Kidney (tissue), 14 donors: Measurements from ENCODE around the gene PPIF. TPM values are rescaled to one million over a fixed set of nuclear protein-coding genes. Genes with fewer than 3 reads are reported as not detected.

Source experiments
- DNase-seq, 5 donors: peaks; one replicate each; pipeline ENCODE4 v3.0.0-alpha.2; 2013 to 2020
- FAIRE-seq: peaks from 2 replicates; lab custom pipeline; 2012; peaks lifted over from hg19 to GRCh38; lab: Jason Lieb, UNC
- H3K27ac ChIP-seq, 2 donors: one replicate each; pipeline ENCODE4 v1.7.0; 2013; ENCODE audit warnings: low read depth in 2 of 2, low read length in 2 of 2, inconsistent platforms in 1 of 2
- H3K27me3 ChIP-seq: one replicate; pipeline ENCODE4 v1.7.1; 2013; ENCODE audit warnings: low read length, inconsistent platforms; ENCODE audit not compliant: control insufficient read depth, insufficient read depth
- H3K36me3 ChIP-seq, 3 donors: one replicate each; pipeline versions ENCODE4 v1.7.0 to v1.7.1; 2013; ENCODE audit warnings: low read length in 3 of 3, control low read depth in 1 of 3, inconsistent platforms in 1 of 3; ENCODE audit not compliant: insufficient read depth in 3 of 3, control insufficient read depth in 2 of 3
- H3K4me1 ChIP-seq, 3 donors: one replicate each; pipeline versions ENCODE4 v1.7.0 to v1.7.1; 2013; ENCODE audit warnings: low read length in 3 of 3, inconsistent platforms in 1 of 3, low read depth in 1 of 3; ENCODE audit not compliant: control insufficient read depth in 2 of 3, insufficient read depth in 2 of 3
- H3K4me3 ChIP-seq, 3 donors: one replicate each; pipeline versions ENCODE4 v1.7.0 to v1.8.1; 2013; ENCODE audit warnings: low read length in 3 of 3, control low read depth in 1 of 3, inconsistent platforms in 1 of 3
- H3K9ac ChIP-seq, 3 donors: one replicate each; pipeline versions ENCODE4 v1.7.0 to v1.7.1; 2013; ENCODE audit warnings: low read length in 3 of 3, control low read depth in 1 of 3, inconsistent platforms in 1 of 3
- H3K9me3 ChIP-seq, 3 donors: one replicate each; pipeline versions ENCODE4 v1.7.0 to v1.7.1; 2013; ENCODE audit warnings: low read length in 3 of 3, control low read depth in 1 of 3, inconsistent platforms in 1 of 3; ENCODE audit not compliant: control insufficient read depth in 2 of 3, insufficient read depth in 1 of 3
- CTCF ChIP-seq: IDR thresholded peaks from 3 replicates; pipeline ENCODE4 v1.5.1; 2012; ENCODE audit warnings: mild to moderate bottlenecking, moderate library complexity, borderline replicate concordance; ENCODE audit not compliant: insufficient read depth; ENCODE audit errors: extremely low read depth
- intact Hi-C: fragments of 100-400 bp; cut with DNase I; formaldehyde crosslinking; loops from one replicate; pipeline ENCODE4 v1.11.1; 2022
- polyA plus RNA-seq: library from polyadenylated mRNA; stranded (reverse); fragments of 350-450 nt; fragmentation: Illumina TruSeq; extraction: RNeasy Lipid Tissue Mini Kit (QIAGEN cat#74804); gene quantifications from one replicate; pipeline ENCODE4 v1.2.3, GENCODE V29; 2014; ENCODE audit warnings: low read depth, low replicate concordance; ENCODE audit not compliant: insufficient read depth
- total RNA-seq: library from RNA; stranded (reverse); fragmentation: NEBNext Ultra II Directional; extraction: Animal tissue kit (Norgen Biotek cat#: 25700); gene quantifications from one replicate; pipeline ENCODE4 v1.2.1, GENCODE V29; 2021
- donor health status: control.
- donor health status: control.
- donor health status: control.
- donor health status: control.
- donor health status: control.
- donor health status: DM: yes; HTN: yes; CAD: no.
- donor health status: Normal renal cell carcinoma (clear cell type).

The PPIF gene
- total and polyA plus RNA-seq, 2 donors from 2014 or later: 36.7 to 120 TPM

- H3K4me1 ChIP-seq: peaks cover 0 to 3% (median 0%) of the 10 kb centered on the region in 3 donors
- FAIRE-seq (no peak), DNase-seq (no peak)
- H3K27me3 ChIP-seq: no peaks in the 10 kb centered on the region
- H3K27ac ChIP-seq: no peak overlapping the region
- no peaks in the 10 kb centered on the region for H3K9me3 ChIP-seq
- H3K9ac ChIP-seq: no peak overlapping the region
- no peak overlapping the region for H3K4me3 ChIP-seq
- H3K36me3 ChIP-seq: peaks cover 7 to 48% (median 17%) of the 10 kb centered on the region in 3 donors
- no peak for TF ChIP-seq CTCF
- intact Hi-C loops: no loop called here
These were observed 6.9 kb downstream of the PPIF start for GRCh38 chr10:79354141-79354540.

- no peaks in the 10 kb centered on the region for H3K27me3 ChIP-seq
- H3K27ac ChIP-seq: no peak overlapping the region
- peaks cover 7 to 45% (median 17%) of the 10 kb centered on the region in 3 donors for H3K36me3 ChIP-seq
- FAIRE-seq (no peak), DNase-seq (no peak)
- no peak for TF ChIP-seq CTCF
- no peaks in the 10 kb centered on the region for H3K4me1 ChIP-seq
- no peak overlapping the region for H3K4me3 ChIP-seq
- H3K9ac ChIP-seq: no peak overlapping the region
- H3K9me3 ChIP-seq: no peaks in the 10 kb centered on the region
- intact Hi-C loops: no loop called here
These were observed 7.3 kb downstream of the PPIF start for GRCh38 chr10:79354615-79355014.

GRCh38 chr10:79355420-79356017, 8.2 kb downstream of the PPIF start:
- Histone ChIP-seq H3K27me3 (no peaks in the 10 kb centered on the region), H3K9me3 (no peaks in the 10 kb centered on the region), H3K36me3 (peaks cover 5 to 37% (median 17%) of the 10 kb centered on the region in 3 donors), H3K27ac (no peak overlapping the region), H3K4me1 (no peaks in the 10 kb centered on the region), H3K4me3 (no peak overlapping the region), H3K9ac (no peak overlapping the region)
- no peak for FAIRE-seq
- TF ChIP-seq CTCF: no peak
- no peak for DNase-seq
- intact Hi-C loops: no loop called here

- Histone ChIP-seq H3K4me1 (no peaks in the 10 kb centered on the region), H3K4me3 (no peak overlapping the region), H3K9ac (no peak overlapping the region), H3K9me3 (no peaks in the 10 kb centered on the region), H3K27ac (no peak overlapping the region), H3K36me3 (peaks cover 5 to 33% (median 17%) of the 10 kb centered on the region in 3 donors), H3K27me3 (no peaks in the 10 kb centered on the region)
- no peak for TF ChIP-seq CTCF
- intact Hi-C loops: no loop called here
- no peak for DNase-seq
- FAIRE-seq: no peak
These were observed 8.8 kb downstream of the PPIF start for GRCh38 chr10:79356104-79356503.
